ENCODE results near the gene PAF1.

The PAF1 gene

DNA sequence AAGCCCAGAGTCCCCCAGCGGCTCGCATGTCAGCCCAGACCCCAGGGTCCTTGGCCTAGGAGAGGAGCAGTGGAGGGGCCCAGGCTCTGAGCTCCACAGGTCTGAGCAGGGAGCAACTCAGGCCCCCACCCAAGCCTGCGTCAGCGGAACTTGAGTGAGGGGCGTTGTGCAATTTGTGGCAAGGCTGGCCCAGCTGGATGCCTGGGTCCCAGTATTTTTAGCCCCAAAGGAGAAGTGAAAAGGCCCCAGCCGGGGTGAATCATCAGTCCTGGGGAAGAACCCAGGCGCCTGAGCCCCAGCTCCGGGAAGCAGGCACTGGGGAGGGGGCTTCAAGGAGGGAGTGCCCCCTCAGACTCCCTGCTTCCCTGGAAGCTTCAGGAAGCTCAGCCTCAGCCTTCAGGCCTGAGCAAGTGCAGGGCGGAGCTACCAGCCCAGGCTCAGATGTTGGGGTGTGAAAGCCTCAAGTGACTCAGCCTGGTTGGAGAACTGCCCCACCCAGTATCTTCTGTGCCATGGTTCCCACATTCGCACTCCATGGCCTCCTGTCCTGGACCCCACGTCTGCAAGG, 7.5 kb upstream of the PAF1 start:
- no peak overlapping the region for H3K4me3 ChIP-seq (replicated peaks; ENCODE audit: insufficient read depth, low read length)
- H3K27me3 ChIP-seq (ENCODE audit: insufficient read depth, poor library complexity, severe bottlenecking) = no peaks in the 10 kb centered on the region
- TF ChIP-seq POLR2AphosphoS5 (IDR thresholded peaks at IDR 0.05; ENCODE audit: low read depth) = peak; percentile 20; the same call in 1 of the 2 replicates
- TF ChIP-seq, protein P1, sequence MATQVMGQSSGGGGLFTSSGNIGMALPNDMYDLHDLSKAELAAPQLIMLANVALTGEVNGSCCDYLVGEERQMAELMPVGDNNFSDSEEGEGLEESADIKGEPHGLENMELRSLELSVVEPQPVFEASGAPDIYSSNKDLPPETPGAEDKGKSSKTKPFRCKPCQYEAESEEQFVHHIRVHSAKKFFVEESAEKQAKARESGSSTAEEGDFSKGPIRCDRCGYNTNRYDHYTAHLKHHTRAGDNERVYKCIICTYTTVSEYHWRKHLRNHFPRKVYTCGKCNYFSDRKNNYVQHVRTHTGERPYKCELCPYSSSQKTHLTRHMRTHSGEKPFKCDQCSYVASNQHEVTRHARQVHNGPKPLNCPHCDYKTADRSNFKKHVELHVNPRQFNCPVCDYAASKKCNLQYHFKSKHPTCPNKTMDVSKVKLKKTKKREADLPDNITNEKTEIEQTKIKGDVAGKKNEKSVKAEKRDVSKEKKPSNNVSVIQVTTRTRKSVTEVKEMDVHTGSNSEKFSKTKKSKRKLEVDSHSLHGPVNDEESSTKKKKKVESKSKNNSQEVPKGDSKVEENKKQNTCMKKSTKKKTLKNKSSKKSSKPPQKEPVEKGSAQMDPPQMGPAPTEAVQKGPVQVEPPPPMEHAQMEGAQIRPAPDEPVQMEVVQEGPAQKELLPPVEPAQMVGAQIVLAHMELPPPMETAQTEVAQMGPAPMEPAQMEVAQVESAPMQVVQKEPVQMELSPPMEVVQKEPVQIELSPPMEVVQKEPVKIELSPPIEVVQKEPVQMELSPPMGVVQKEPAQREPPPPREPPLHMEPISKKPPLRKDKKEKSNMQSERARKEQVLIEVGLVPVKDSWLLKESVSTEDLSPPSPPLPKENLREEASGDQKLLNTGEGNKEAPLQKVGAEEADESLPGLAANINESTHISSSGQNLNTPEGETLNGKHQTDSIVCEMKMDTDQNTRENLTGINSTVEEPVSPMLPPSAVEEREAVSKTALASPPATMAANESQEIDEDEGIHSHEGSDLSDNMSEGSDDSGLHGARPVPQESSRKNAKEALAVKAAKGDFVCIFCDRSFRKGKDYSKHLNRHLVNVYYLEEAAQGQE (IDR thresholded peaks at IDR 0.05; ENCODE audit: insufficient replicate concordance, low read depth) = no peak
- TF ChIP-seq, protein P2, sequence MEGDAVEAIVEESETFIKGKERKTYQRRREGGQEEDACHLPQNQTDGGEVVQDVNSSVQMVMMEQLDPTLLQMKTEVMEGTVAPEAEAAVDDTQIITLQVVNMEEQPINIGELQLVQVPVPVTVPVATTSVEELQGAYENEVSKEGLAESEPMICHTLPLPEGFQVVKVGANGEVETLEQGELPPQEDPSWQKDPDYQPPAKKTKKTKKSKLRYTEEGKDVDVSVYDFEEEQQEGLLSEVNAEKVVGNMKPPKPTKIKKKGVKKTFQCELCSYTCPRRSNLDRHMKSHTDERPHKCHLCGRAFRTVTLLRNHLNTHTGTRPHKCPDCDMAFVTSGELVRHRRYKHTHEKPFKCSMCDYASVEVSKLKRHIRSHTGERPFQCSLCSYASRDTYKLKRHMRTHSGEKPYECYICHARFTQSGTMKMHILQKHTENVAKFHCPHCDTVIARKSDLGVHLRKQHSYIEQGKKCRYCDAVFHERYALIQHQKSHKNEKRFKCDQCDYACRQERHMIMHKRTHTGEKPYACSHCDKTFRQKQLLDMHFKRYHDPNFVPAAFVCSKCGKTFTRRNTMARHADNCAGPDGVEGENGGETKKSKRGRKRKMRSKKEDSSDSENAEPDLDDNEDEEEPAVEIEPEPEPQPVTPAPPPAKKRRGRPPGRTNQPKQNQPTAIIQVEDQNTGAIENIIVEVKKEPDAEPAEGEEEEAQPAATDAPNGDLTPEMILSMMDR (IDR thresholded peaks at IDR 0.05; ENCODE audit: insufficient read depth, low read length) = no peak
- TF ChIP-seq SPI1 (IDR thresholded peaks at IDR 0.05; ENCODE audit: borderline replicate concordance, low read depth) = peak; percentile 64
- no peak for TF ChIP-seq GABPA (IDR thresholded peaks at IDR 0.05; ENCODE audit: low read depth)
- DNase-seq (ENCODE audit: low read depth in 1 of 2, low spot score in 1 of 2) = peak; percentile 88 to 96
- peak overlapping the region; percentile 86 for H3K27ac ChIP-seq (replicated peaks)

DNA sequence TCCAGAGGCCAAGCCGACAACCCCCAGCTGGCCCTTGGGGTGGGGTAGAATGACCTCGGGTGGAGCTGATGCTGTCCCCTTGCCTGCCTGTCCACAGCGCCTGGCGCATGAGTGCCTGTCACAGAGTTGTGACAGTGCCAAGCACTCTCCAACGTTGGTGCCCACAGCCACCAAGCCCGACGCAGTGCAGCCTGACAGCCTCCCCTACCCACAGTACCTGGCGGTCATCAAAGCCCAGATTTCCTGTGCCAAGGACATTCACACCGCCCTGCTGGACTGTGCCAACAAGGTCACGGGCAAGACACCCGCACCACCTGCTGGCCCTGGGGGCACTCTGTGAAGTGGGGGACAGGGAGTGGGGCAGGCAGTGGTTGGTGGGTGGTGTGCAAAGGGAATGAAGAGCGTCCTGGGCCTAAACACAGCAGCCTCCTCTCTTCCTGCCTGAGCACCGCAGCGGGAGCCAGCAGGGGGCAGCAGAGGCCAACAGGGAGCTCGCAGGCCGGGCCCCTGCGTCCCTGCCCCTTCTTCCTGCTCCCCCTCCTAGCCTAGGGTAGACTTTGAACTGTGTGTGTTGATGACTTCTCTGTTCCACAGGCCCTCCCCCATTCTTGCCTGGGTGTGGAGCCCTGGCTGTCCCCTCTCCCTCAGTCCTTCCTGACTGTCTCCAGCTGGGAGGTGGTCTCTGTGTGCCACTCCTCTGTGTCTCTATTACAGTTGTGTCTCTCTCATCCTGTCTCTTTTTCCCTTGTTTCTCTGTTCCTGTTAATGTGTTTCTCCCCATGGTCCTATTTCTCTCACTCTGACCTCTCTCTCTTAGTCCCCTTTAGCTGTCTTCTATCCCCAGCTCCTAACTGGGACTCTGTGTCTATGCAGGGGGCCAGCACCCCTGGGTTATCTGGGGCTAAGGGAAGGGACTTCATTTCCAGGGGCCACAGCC, 6.7 kb upstream of the PAF1 start:
- Histone ChIP-seq H3K27me3 (ENCODE audit: insufficient read depth, poor library complexity, severe bottlenecking) (no peaks in the 10 kb centered on the region), H3K4me3 (replicated peaks; ENCODE audit: insufficient read depth, low read length) (no peak overlapping the region), H3K27ac (replicated peaks) (peak overlapping the region; percentile 86)
- DNase-seq (ENCODE audit: low read depth in 1 of 2, low spot score in 1 of 2) = peak; percentile 86 to 90
- TF ChIP-seq POLR2AphosphoS5 (IDR thresholded peaks at IDR 0.05; ENCODE audit: low read depth) (peak; percentile 32; the same call in 1 of the 2 replicates), GABPA (IDR thresholded peaks at IDR 0.05; ENCODE audit: low read depth) (no peak), SPI1 (IDR thresholded peaks at IDR 0.05; ENCODE audit: borderline replicate concordance, low read depth) (no peak)
- TF ChIP-seq, protein P2 (IDR thresholded peaks at IDR 0.05; ENCODE audit: insufficient read depth, low read length) = peak; percentile 90
- TF ChIP-seq, protein P1 (IDR thresholded peaks at IDR 0.05; ENCODE audit: insufficient replicate concordance, low read depth) = no peak

DNA sequence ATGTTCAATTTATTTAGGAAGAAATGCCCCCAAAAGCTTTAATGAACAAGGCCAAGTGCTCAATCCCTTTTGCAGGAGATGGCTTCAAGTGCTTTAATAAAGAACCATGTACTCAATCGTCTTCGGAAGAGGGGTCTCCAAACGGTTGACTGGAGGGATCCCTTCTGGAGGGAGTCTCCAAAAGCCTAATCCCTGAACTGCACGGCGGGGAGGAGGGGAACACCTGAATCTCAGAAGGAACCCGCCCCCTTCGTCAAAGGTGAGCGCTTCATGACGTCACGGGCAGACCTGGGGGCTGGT, 505 bp downstream of the PAF1 start:
- DNase-seq (ENCODE audit: low read depth in 1 of 2, low spot score in 1 of 2) = no peak
- TF ChIP-seq, protein P1 (IDR thresholded peaks at IDR 0.05; ENCODE audit: insufficient replicate concordance, low read depth) = no peak
- TF ChIP-seq, protein P2 (IDR thresholded peaks at IDR 0.05; ENCODE audit: insufficient read depth, low read length) = no peak
- no peak for TF ChIP-seq SPI1 (IDR thresholded peaks at IDR 0.05; ENCODE audit: borderline replicate concordance, low read depth)
- TF ChIP-seq GABPA (IDR thresholded peaks at IDR 0.05; ENCODE audit: low read depth) = no peak
- TF ChIP-seq POLR2AphosphoS5 (IDR thresholded peaks at IDR 0.05; ENCODE audit: low read depth) = no peak
- peak overlapping the region; percentile 84 for H3K4me3 ChIP-seq (replicated peaks; ENCODE audit: insufficient read depth, low read length)
- H3K27ac ChIP-seq (replicated peaks) = peak overlapping the region; percentile 99
- no peaks in the 10 kb centered on the region for H3K27me3 ChIP-seq (ENCODE audit: insufficient read depth, poor library complexity, severe bottlenecking)

Measured in HL-60 (cell line).